Smooth muscle cell (in vitro differentiated cells): ENCODE data around the gene COL27A1. TPM values are rescaled to one million over a fixed set of nuclear protein-coding genes. Genes with fewer than 3 reads are reported as not detected.
A peak's percentile ranks its signal among the peaks of the same experiment; 100 is the strongest.

ENCODE experiments used
- DNase-seq: peaks from one replicate; lab custom pipeline; 2025; ENCODE audit not compliant: unreplicated experiment; lab: John Stamatoyannopoulos, UW
- H2AFZ ChIP-seq: fragments of 200-600 bp; sonication (generic); 2 replicates; pipeline ENCODE4 v1.6.0; 2016; ENCODE audit warnings: antibody characterized with exemption, low read depth, mild to moderate bottlenecking
- H3F3A ChIP-seq: fragments of 200-600 bp; sonication (generic); 2 replicates; pipeline ENCODE4 v1.6.0; 2017; ENCODE audit warnings: antibody characterized with exemption, low read depth
- H3K27ac ChIP-seq: fragments of 200-600 bp; sonication (generic); 2 replicates; pipeline ENCODE4 v1.5.1; 2016; ENCODE audit warnings: low read depth, mild to moderate bottlenecking
- H3K27me3 ChIP-seq: fragments of 200-600 bp; sonication (generic); 2 replicates; pipeline ENCODE4 v1.6.1; 2016; ENCODE audit warnings: low read depth, mild to moderate bottlenecking
- H3K36me3 ChIP-seq: fragments of 200-600 bp; sonication (generic); 2 replicates; pipeline ENCODE4 v1.5.1; 2016; ENCODE audit warnings: low read depth
- H3K4me1 ChIP-seq: fragments of 200-600 bp; sonication (generic); 2 replicates; pipeline ENCODE4 v1.5.1; 2016; ENCODE audit warnings: low read depth
- H3K4me2 ChIP-seq: fragments of 200-600 bp; sonication (generic); 2 replicates; pipeline ENCODE4 v1.6.0; 2016; ENCODE audit warnings: mild to moderate bottlenecking
- H3K4me3 ChIP-seq: fragments of 200-600 bp; sonication (generic); 2 replicates; pipeline ENCODE4 v1.5.1; 2016; ENCODE audit warnings: mild to moderate bottlenecking
- H3K79me2 ChIP-seq: fragments of 200-600 bp; sonication (generic); 2 replicates; pipeline ENCODE4 v1.6.0; 2016; ENCODE audit warnings: low read depth, mild to moderate bottlenecking
- H3K9ac ChIP-seq: fragments of 200-600 bp; sonication (generic); 2 replicates; pipeline ENCODE4 v1.6.0; 2016; ENCODE audit warnings: low read depth
- H3K9me3 ChIP-seq: fragments of 200-600 bp; sonication (generic); replicated peaks from 2 replicates; pipeline ENCODE4 v1.5.1; 2016; ENCODE audit warnings: low read depth
- H4K20me1 ChIP-seq: fragments of 200-600 bp; sonication (generic); 2 replicates; pipeline ENCODE4 v1.6.0; 2016; ENCODE audit warnings: low read depth
- WGBS: methylation state at CpG from one replicate; pipeline ENCODE4 v1.1.7; 2016; ENCODE audit warnings: low lambda C conversion rate; 5-methylcytosine and 5-hydroxymethylcytosine counted together
- polyA plus RNA-seq: library from polyadenylated mRNA; unstranded; fragments of >200 nt; fragmentation: Nextera tagmentation; extraction: Ambion mirVana; gene quantifications from 2 replicates; pipeline ENCODE4 v1.2.1, GENCODE V29; 2016
- total RNA-seq: library from RNA; depleted of rRNA; stranded (reverse); fragments of >200 nt; gene quantifications from 2 replicates; pipeline ENCODE4 v1.2.3, GENCODE V29; 2014
- TF ChIP-seq, protein P1 (sequence below): fragments of 200-600 bp; sonication (generic); IDR thresholded peaks from 2 replicates; pipeline ENCODE4 v1.5.1; 2017; ENCODE audit warnings: borderline replicate concordance, mild to moderate bottlenecking, antibody characterized with exemption; ENCODE audit not compliant: insufficient read depth, poor library complexity, severe bottlenecking

COL27A1 gene
- total and polyA plus RNA-seq, 2 experiments from 2014 or later = 18.1 to 19.9 TPM

DNA sequence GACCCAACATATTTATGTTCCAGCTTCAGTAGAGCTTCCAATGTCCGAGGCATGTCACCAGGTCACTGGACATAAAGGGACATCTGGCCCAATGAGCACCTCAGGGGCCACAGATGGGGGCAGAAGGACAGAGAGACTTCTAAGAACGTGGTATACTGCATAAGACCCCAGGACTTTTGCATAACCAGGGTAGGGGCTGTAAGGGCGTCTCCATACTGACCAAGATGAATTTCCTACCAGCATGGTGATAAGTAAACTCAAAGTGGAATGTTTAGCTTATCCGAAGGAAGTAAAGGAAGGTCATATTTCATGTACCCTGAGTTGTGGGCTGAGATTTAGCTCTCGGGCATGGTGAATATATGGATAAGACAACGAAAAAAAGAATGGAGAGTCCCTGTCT lies 17.5 kb upstream of the COL27A1 start:
- H2AFZ ChIP-seq = no peak overlapping the region
- H3K79me2 ChIP-seq = no peaks in the 10 kb centered on the region

DNA sequence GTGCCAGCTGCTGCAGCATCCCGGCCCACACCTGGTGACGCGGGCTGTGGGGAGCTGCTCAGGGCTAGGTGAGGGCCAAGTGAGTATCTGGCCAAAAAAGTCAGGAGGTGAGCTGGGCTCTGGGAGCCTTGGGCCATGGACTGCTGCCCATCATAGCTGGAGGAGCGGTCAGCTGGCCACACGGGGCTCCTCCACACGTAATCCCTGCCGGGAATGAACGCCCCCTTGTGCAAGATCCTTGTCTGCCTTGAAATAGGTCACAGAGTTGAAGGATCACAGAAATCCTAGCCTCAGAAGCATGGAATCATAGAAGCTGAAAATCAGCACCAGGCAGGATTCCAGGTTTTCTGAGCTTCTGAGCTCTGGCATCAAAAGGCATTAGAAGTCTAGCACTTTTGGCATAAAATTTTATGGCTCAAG lies 16.8 kb upstream of the COL27A1 start:
- H2AFZ ChIP-seq = no peak overlapping the region
- no peak overlapping the region for H3K27ac ChIP-seq
- no peaks in the 10 kb centered on the region for H3K4me1 ChIP-seq
- H3K36me3 ChIP-seq = no peaks in the 10 kb centered on the region
- no peaks in the 10 kb centered on the region for H4K20me1 ChIP-seq
- no peaks in the 10 kb centered on the region for H3K79me2 ChIP-seq
- H3K4me3 ChIP-seq = no peak overlapping the region
- TF ChIP-seq, protein P1, sequence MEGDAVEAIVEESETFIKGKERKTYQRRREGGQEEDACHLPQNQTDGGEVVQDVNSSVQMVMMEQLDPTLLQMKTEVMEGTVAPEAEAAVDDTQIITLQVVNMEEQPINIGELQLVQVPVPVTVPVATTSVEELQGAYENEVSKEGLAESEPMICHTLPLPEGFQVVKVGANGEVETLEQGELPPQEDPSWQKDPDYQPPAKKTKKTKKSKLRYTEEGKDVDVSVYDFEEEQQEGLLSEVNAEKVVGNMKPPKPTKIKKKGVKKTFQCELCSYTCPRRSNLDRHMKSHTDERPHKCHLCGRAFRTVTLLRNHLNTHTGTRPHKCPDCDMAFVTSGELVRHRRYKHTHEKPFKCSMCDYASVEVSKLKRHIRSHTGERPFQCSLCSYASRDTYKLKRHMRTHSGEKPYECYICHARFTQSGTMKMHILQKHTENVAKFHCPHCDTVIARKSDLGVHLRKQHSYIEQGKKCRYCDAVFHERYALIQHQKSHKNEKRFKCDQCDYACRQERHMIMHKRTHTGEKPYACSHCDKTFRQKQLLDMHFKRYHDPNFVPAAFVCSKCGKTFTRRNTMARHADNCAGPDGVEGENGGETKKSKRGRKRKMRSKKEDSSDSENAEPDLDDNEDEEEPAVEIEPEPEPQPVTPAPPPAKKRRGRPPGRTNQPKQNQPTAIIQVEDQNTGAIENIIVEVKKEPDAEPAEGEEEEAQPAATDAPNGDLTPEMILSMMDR = no peak
- H3K27me3 ChIP-seq = no peaks in the 10 kb centered on the region
- H3K4me2 ChIP-seq = no peak overlapping the region
- no peaks in the 10 kb centered on the region for H3K9me3 ChIP-seq
- 52% methylated on average over 8 of the region's 8 CpGs for WGBS
- no peak for DNase-seq
- H3K9ac ChIP-seq = no peak overlapping the region
- H3F3A ChIP-seq = peaks cover 14% of the 10 kb centered on the region

More for the DNA sequence above, 17.5 kb upstream of the COL27A1 start:
- H4K20me1 ChIP-seq = no peaks in the 10 kb centered on the region
- H3F3A ChIP-seq = peaks cover 14% of the 10 kb centered on the region
- H3K9me3 ChIP-seq = no peaks in the 10 kb centered on the region
- TF ChIP-seq, protein P1 = no peak
- no peak overlapping the region for H3K4me2 ChIP-seq
- H3K27me3 ChIP-seq = no peaks in the 10 kb centered on the region
- DNase-seq = no peak
- H3K27ac ChIP-seq = no peak overlapping the region
- H3K9ac ChIP-seq = no peak overlapping the region
- WGBS = 94% methylated on average over 6 of the region's 6 CpGs
- H3K36me3 ChIP-seq = no peaks in the 10 kb centered on the region
- H3K4me1 ChIP-seq = no peaks in the 10 kb centered on the region
- no peak overlapping the region for H3K4me3 ChIP-seq

- no peaks in the 10 kb centered on the region for H3K36me3 ChIP-seq
- H3K27me3 ChIP-seq = no peaks in the 10 kb centered on the region
- no peaks in the 10 kb centered on the region for H4K20me1 ChIP-seq
- no peak overlapping the region for H3K4me2 ChIP-seq
- no peak overlapping the region for H3K9ac ChIP-seq
- DNase-seq = no peak
- TF ChIP-seq, protein P1 = no peak
- H3K4me3 ChIP-seq = no peak overlapping the region
- H3K27ac ChIP-seq = no peak overlapping the region
- no peaks in the 10 kb centered on the region for H3K79me2 ChIP-seq
- peaks cover 14% of the 10 kb centered on the region for H3F3A ChIP-seq
- no peaks in the 10 kb centered on the region for H3K9me3 ChIP-seq
- no peaks in the 10 kb centered on the region for H3K4me1 ChIP-seq
- H2AFZ ChIP-seq = no peak overlapping the region
- WGBS = 14% methylated on average over 5 of the region's 5 CpGs
These were observed 16.3 kb upstream of the COL27A1 start for GRCh38 chr9:114139071-114139470.

DNA sequence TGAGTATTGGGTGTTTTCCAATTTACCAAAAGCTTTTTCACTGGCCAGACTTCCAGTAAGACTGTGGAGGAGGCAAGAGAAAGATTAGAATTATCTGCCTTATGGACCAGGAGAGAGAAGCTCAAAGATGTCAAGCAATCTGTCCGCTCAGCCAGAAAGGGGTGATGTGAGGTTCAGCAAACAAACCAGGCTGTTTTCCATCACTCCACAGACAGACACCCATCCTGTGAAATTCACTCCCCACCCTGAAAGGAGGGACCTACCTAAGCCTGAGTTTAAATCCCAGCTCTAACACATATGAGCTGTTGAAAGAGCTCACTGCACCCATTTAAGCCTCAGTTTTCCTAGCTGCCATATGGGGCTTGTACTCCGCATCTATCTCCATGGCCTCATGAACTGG lies 14.9 kb upstream of the COL27A1 start:
- WGBS = 60% methylated on average over 2 of the region's 2 CpGs
- no peak overlapping the region for H3K4me3 ChIP-seq
- H3K36me3 ChIP-seq = no peaks in the 10 kb centered on the region
- no peaks in the 10 kb centered on the region for H3K4me1 ChIP-seq
- no peak overlapping the region for H3K27ac ChIP-seq
- H4K20me1 ChIP-seq = no peaks in the 10 kb centered on the region
- no peak for DNase-seq
- H3K9me3 ChIP-seq = no peaks in the 10 kb centered on the region
- H3K27me3 ChIP-seq = no peaks in the 10 kb centered on the region
- no peaks in the 10 kb centered on the region for H3K79me2 ChIP-seq
- H3K4me2 ChIP-seq = peak overlapping the region; percentile 28
- H3K9ac ChIP-seq = no peak overlapping the region
- TF ChIP-seq, protein P1 = no peak
- H2AFZ ChIP-seq = no peak overlapping the region
- H3F3A ChIP-seq = peaks cover 14% of the 10 kb centered on the region
